Vagina (tissue), 2 donors: ENCODE results near the gene LPP. TPM values are rescaled to one million over a fixed set of nuclear protein-coding genes. Genes with fewer than 3 reads are reported as not detected.
A peak's percentile ranks its signal among the peaks of the same experiment; 100 is the strongest.

Experiments used
- DNase-seq, 2 donors: peaks; one replicate each; pipeline ENCODE4 v3.0.0-alpha.2; 2017; ENCODE audit errors: extremely low spot score in 2 of 2
- H3K27ac ChIP-seq: fragments of 200-600 bp; sonication (generic); one replicate; pipeline ENCODE4 v1.5.1; 2019
- H3K27me3 ChIP-seq: fragments of 200-600 bp; sonication (generic); one replicate; pipeline ENCODE4 v1.5.1; 2019
- H3K36me3 ChIP-seq, 2 donors: fragments of 200-600 bp; sonication (generic); one replicate each; pipeline ENCODE4 v1.5.1; 2017 to 2019
- H3K4me1 ChIP-seq: fragments of 200-600 bp; sonication (generic); one replicate; pipeline ENCODE4 v1.5.1; 2019
- H3K4me3 ChIP-seq, 2 donors: fragments of 200-600 bp; sonication (generic); 1 replicate in 1 of 2; 2 replicates in 1 of 2; pipeline ENCODE4 v1.5.1; 2016 to 2019
- H3K9me3 ChIP-seq: fragments of 200-600 bp; sonication (generic); one replicate; pipeline ENCODE4 v1.5.1; 2019
- POLR2A ChIP-seq, 2 donors: fragments of 450-650 bp; IDR thresholded peaks; one replicate each; pipeline ENCODE4 v1.6.1; 2017; ENCODE audit warnings: antibody characterized with exemption in 2 of 2, mild to moderate bottlenecking in 2 of 2, moderate library complexity in 2 of 2
- POLR2AphosphoS5 ChIP-seq, 2 donors: sonication (generic); formaldehyde crosslinking; IDR thresholded peaks; one replicate each; pipeline ENCODE4 v1.9.0; 2017; ENCODE audit warnings: antibody characterized with exemption in 2 of 2, mild to moderate bottlenecking in 2 of 2, low read depth in 1 of 2; ENCODE audit not compliant: insufficient read depth in 1 of 2
- intact Hi-C: fragments of 100-400 bp; cut with DNase I; formaldehyde crosslinking; loops from one replicate; pipeline ENCODE4 v1.15.1; 2023
- total RNA-seq: library from RNA; depleted of rRNA; stranded (reverse); fragments of >200 nt; gene quantifications from one replicate; pipeline ENCODE4 v1.2.3, GENCODE V29; 2016
- TF ChIP-seq, protein P1 (sequence below), 3 experiments: fragments of 450-650 bp in 2 of 3; fragments of 200-600 bp in 1 of 3; sonication (generic) in 1 of 3; IDR thresholded peaks; one replicate each; pipeline ENCODE4 v1.5.1; 2017 to 2019; ENCODE audit warnings: antibody characterized with exemption in 3 of 3, mild to moderate bottlenecking in 2 of 3, moderate library complexity in 2 of 3

Gene LPP
- total RNA-seq, 1 donor from 2014 or later: 248 TPM

DNA sequence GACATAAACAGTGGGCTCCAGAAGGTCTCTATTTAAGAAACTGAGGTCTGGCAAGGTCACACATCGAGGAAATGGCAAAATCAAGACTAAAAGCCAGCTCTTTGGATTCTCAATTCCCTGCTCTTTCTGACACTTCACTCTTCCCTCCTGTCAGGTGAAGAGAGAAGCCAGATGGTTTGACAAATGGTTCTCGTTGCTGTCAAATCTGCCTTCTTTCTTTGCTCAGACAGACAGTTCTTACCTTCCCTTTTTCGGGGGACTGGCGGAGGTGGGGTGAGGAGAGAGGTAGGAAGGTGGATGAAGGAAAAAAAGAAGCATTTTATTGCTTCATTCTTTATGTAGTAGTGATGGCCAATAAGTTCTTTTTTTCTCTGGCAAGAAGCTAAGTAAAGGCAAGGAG, 133.4 kb downstream of the LPP start:
- Histone ChIP-seq H3K4me3 (no peak overlapping the region), H3K36me3 (no peaks in the 10 kb centered on the region), H3K9me3 (no peaks in the 10 kb centered on the region), H3K27me3 (no peaks in the 10 kb centered on the region), H3K27ac (peak overlapping the region; percentile 68), H3K4me1 (peaks cover 35% of the 10 kb centered on the region)
- intact Hi-C loops: loop anchor here (10.0 kb wide), 1 partner anchor 543 kb away; the partner anchor contains the start of gene BCL6
- no peak for DNase-seq
- no peak for TF ChIP-seq POLR2A (IDR thresholded peaks at IDR 0.05)
- TF ChIP-seq, protein P1, sequence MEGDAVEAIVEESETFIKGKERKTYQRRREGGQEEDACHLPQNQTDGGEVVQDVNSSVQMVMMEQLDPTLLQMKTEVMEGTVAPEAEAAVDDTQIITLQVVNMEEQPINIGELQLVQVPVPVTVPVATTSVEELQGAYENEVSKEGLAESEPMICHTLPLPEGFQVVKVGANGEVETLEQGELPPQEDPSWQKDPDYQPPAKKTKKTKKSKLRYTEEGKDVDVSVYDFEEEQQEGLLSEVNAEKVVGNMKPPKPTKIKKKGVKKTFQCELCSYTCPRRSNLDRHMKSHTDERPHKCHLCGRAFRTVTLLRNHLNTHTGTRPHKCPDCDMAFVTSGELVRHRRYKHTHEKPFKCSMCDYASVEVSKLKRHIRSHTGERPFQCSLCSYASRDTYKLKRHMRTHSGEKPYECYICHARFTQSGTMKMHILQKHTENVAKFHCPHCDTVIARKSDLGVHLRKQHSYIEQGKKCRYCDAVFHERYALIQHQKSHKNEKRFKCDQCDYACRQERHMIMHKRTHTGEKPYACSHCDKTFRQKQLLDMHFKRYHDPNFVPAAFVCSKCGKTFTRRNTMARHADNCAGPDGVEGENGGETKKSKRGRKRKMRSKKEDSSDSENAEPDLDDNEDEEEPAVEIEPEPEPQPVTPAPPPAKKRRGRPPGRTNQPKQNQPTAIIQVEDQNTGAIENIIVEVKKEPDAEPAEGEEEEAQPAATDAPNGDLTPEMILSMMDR (IDR thresholded peaks at IDR 0.05): no peak
- no peak for TF ChIP-seq POLR2AphosphoS5 (IDR thresholded peaks at IDR 0.05; ENCODE audit: insufficient read depth in 1 of 2, low read depth in 1 of 2)

DNA sequence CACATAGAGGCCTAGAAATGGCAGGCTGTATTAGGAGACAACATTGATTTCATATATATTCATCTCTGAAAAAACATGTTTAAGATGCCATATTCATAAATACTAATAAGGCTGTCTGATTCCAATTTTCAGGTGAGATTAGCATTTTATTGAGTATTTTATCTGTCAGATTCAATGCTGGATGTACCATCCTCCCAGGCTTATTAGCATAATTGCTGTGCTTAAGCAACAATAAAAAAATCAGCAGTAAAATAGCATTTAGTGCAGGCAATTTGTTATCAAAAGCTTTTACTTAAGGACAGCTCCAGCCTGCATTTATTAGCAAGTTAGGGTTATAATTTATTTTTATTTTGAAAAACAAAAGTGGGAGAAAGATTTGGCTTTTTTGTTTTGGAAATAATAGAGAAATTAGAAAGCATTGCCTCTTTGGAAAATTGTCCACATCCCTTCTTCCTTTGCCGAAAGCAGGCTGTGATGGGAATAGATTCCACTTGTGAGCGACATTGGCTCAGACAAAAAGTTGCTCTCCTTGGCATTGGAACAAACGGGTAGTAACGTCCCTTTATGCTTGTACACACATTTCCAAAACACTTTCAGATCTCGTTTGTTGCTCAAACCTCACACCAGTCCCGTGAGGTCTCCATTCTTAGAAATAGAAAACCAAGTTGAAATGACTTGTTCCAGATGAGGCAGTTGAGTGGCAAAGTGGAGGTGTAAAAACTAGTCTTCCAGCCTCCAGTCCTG, 134.0 kb downstream of the LPP start:
- intact Hi-C loops: loop anchor here (10.0 kb wide), 1 partner anchor 543 kb away; the partner anchor contains the start of gene BCL6
- Histone ChIP-seq H3K27me3 (no peaks in the 10 kb centered on the region), H3K27ac (no peak overlapping the region), H3K36me3 (no peaks in the 10 kb centered on the region), H3K4me1 (peaks cover 29% of the 10 kb centered on the region), H3K4me3 (no peak overlapping the region), H3K9me3 (no peaks in the 10 kb centered on the region)
- TF ChIP-seq, protein P1 (IDR thresholded peaks at IDR 0.05): no peak
- no peak for TF ChIP-seq POLR2A (IDR thresholded peaks at IDR 0.05)
- no peak for TF ChIP-seq POLR2AphosphoS5 (IDR thresholded peaks at IDR 0.05; ENCODE audit: insufficient read depth in 1 of 2, low read depth in 1 of 2)
- DNase-seq: no peak

DNA sequence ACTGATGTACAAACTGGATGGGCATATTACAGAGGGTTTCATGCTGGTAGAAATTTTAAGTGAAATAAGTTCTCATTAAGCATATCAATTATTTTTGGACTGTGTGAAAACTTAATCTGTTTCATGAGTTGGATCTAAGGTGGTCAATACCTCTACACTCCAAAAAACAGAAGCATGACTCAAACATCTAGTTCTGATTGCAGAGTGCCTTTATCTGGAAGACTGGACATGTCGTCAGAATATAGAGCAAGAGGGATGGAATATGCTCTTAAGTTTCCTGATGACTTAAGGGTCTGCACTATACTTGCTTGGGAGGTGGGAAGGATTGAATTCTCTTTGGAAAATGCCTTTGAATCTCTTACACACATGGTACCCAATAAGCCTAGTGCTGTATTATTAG, 138.3 kb downstream of the LPP start:
- no peaks in the 10 kb centered on the region for H3K9me3 ChIP-seq
- H3K27me3 ChIP-seq: no peaks in the 10 kb centered on the region
- intact Hi-C loops: loop anchor here (10.0 kb wide), 1 partner anchor 653 kb away; no protein-coding TSS in a partner anchor
- no peak overlapping the region for H3K4me3 ChIP-seq
- H3K4me1 ChIP-seq: peaks cover 33% of the 10 kb centered on the region
- TF ChIP-seq, protein P1 (IDR thresholded peaks at IDR 0.05): no peak
- TF ChIP-seq POLR2AphosphoS5 (IDR thresholded peaks at IDR 0.05; ENCODE audit: insufficient read depth in 1 of 2, low read depth in 1 of 2) (no peak), POLR2A (IDR thresholded peaks at IDR 0.05) (no peak)
- no peaks in the 10 kb centered on the region for H3K36me3 ChIP-seq
- DNase-seq: no peak
- H3K27ac ChIP-seq: no peak overlapping the region

DNA sequence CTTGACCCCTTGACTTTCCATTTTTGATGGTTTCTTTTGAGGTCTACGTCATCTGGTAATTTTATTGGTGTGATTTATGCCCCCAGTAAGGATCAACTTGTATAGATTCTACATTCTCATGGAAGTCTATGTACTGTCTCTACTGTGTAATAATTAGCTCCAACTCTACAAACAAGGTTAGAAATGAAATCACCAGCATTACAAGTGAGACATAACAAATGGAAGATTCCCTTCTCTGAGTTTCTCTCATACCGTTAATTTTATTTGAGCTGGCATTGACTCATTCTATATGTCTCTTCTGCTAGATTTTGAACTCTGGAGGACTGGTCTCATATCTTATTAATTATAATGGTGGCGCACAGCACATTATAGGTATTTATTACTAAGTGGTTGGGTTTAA, 138.9 kb downstream of the LPP start:
- no peaks in the 10 kb centered on the region for H3K9me3 ChIP-seq
- H3K27ac ChIP-seq: no peak overlapping the region
- intact Hi-C loops: loop anchor here (10.0 kb wide), 1 partner anchor 652 kb away; no protein-coding TSS in a partner anchor
- TF ChIP-seq POLR2AphosphoS5 (IDR thresholded peaks at IDR 0.05; ENCODE audit: insufficient read depth in 1 of 2, low read depth in 1 of 2) (no peak), POLR2A (IDR thresholded peaks at IDR 0.05) (no peak)
- TF ChIP-seq, protein P1 (IDR thresholded peaks at IDR 0.05): no peak
- H3K4me3 ChIP-seq: no peak overlapping the region
- no peak for DNase-seq
- peaks cover 33% of the 10 kb centered on the region for H3K4me1 ChIP-seq
- no peaks in the 10 kb centered on the region for H3K36me3 ChIP-seq
- H3K27me3 ChIP-seq: no peaks in the 10 kb centered on the region

DNA sequence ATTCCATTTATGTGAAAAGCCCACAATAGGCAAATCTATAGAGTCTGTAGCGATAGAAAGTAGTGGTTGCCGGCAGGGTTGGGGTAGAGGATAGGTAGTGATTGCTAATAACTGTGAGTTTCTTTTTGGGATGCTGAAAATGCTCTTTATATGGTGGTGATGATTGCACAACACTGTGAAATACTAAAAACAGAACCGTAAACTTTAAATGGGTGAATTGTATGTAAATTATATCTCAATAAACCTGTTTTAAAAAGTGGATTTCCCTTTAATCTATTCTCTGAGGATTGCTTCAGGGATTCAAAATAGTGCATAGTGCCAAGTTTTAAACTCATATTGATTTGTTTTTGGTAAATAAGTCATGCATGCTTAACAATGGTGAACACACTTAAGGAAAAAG, 140.2 kb downstream of the LPP start:
- Histone ChIP-seq H3K4me1 (peaks cover 45% of the 10 kb centered on the region), H3K9me3 (no peaks in the 10 kb centered on the region), H3K27me3 (no peaks in the 10 kb centered on the region), H3K27ac (peak overlapping the region; percentile 66), H3K36me3 (no peaks in the 10 kb centered on the region), H3K4me3 (no peak overlapping the region)
- TF ChIP-seq POLR2AphosphoS5 (IDR thresholded peaks at IDR 0.05; ENCODE audit: insufficient read depth in 1 of 2, low read depth in 1 of 2) (no peak), POLR2A (IDR thresholded peaks at IDR 0.05) (no peak)
- TF ChIP-seq, protein P1 (IDR thresholded peaks at IDR 0.05): no peak
- intact Hi-C loops: loop anchor here (10.0 kb wide), 1 partner anchor 651 kb away; no protein-coding TSS in a partner anchor
- DNase-seq: no peak
